Left forelimb (tissue), 1 donor: ENCODE measurements around the gene ADAMTS3.

Source experiments
- DNase-seq: peaks from one replicate; pipeline ENCODE4 v3.0.0-alpha.2; 2018; ENCODE audit warnings: low spot score

Gene ADAMTS3

GRCh38 chr4:72286910-72287309 lies 282.1 kb downstream of the ADAMTS3 start:
- DNase-seq, result no peak

- no peak for DNase-seq
These were observed 282.8 kb downstream of the ADAMTS3 start for GRCh38 chr4:72286185-72286584.

- no peak for DNase-seq
These were observed 285.7 kb downstream of the ADAMTS3 start for GRCh38 chr4:72283357-72283756.

GRCh38 chr4:72280252-72280651 lies 288.8 kb downstream of the ADAMTS3 start:
- no peak for DNase-seq

- DNase-seq, result no peak
These were observed 293.6 kb downstream of the ADAMTS3 start for GRCh38 chr4:72275381-72275780.

- no peak for DNase-seq
These were observed 294.8 kb downstream of the ADAMTS3 start for GRCh38 chr4:72274251-72274650.

GRCh38 chr4:72255269-72255668 lies 313.8 kb downstream of the ADAMTS3 start:
- DNase-seq, result no peak

- no peak for DNase-seq
These were observed 325.4 kb downstream of the ADAMTS3 start for GRCh38 chr4:72243641-72244040.

GRCh38 chr4:72239487-72240116 lies 329.4 kb downstream of the ADAMTS3 start:
- DNase-seq, result no peak
